HepG2 (cell line): ENCODE measurements around the gene PROC. TPM values are rescaled to one million over a fixed set of nuclear protein-coding genes. Genes with fewer than 3 reads are reported as not detected.

Source experiments
- JUNB ChIP-seq: sonication (generic); formaldehyde crosslinking; IDR thresholded peaks from 2 replicates; pipeline ENCODE4 v1.8.0; 2022; ENCODE audit warnings: missing genetic modification reagents, mild to moderate bottlenecking, borderline replicate concordance
- KMT2B ChIP-seq: IDR thresholded peaks from 2 replicates; pipeline ENCODE4 v1.6.1; 2016; ENCODE audit warnings: missing genetic modification reagents, missing compliant biosample characterization
- MTF2 ChIP-seq: sonication (generic); formaldehyde crosslinking; IDR thresholded peaks from 2 replicates; pipeline ENCODE4 v1.5.0; 2020; ENCODE audit warnings: missing genetic modification reagents, borderline replicate concordance
- PBX3 ChIP-seq: sonication (generic); formaldehyde crosslinking; IDR thresholded peaks from 2 replicates; pipeline ENCODE4 v1.8.1; 2023; ENCODE audit warnings: missing genetic modification reagents, inconsistent platforms, borderline replicate concordance
- PRDM4 ChIP-seq: sonication (generic); formaldehyde crosslinking; IDR thresholded peaks from 2 replicates; pipeline ENCODE4 v1.9.0; 2021; ENCODE audit warnings: missing genetic modification reagents, borderline replicate concordance
- RARG ChIP-seq: sonication (generic); formaldehyde crosslinking; IDR thresholded peaks from 2 replicates; pipeline ENCODE4 v1.4.0; 2020; ENCODE audit warnings: low read depth, mild to moderate bottlenecking, missing genetic modification reagents
- TFAP4 ChIP-seq: sonication (generic); IDR thresholded peaks from 2 replicates; pipeline ENCODE4 v1.6.1; 2016; ENCODE audit warnings: low read depth, borderline replicate concordance
- U2AF1 ChIP-seq: fragments of 200-400 bp; formaldehyde crosslinking; optimal IDR thresholded peaks from 2 replicates; pipeline ENCODE3; 2017; ENCODE audit warnings: mild to moderate bottlenecking, low read depth, low read length
- ZBTB44 ChIP-seq: sonication (generic); formaldehyde crosslinking; IDR thresholded peaks from 2 replicates; pipeline ENCODE4 v1.4.0; 2020; ENCODE audit warnings: missing genetic modification reagents
- ZNF142 ChIP-seq: sonication (generic); formaldehyde crosslinking; IDR thresholded peaks from 2 replicates; pipeline ENCODE4 v1.4.0; 2020; ENCODE audit warnings: missing genetic modification reagents
- ZNF468 ChIP-seq: sonication (generic); formaldehyde crosslinking; IDR thresholded peaks from 2 replicates; pipeline ENCODE4 v1.8.0; 2022; ENCODE audit warnings: mild to moderate bottlenecking, moderate library complexity, missing genetic modification reagents
- ZNF564 ChIP-seq: sonication (generic); formaldehyde crosslinking; IDR thresholded peaks from 2 replicates; pipeline ENCODE4 v1.8.1; 2023; ENCODE audit warnings: mild to moderate bottlenecking, missing genetic modification reagents
- ZNF616 ChIP-seq: sonication (generic); formaldehyde crosslinking; IDR thresholded peaks from 2 replicates; pipeline ENCODE4 v1.5.0; 2020; ENCODE audit warnings: low read depth, mild to moderate bottlenecking, missing genetic modification reagents
- ZNF839 ChIP-seq: sonication (generic); formaldehyde crosslinking; IDR thresholded peaks from 2 replicates; pipeline ENCODE4 v1.4.0; 2020; ENCODE audit warnings: missing genetic modification reagents, mild to moderate bottlenecking, borderline replicate concordance
- ZNF883 ChIP-seq: sonication (generic); formaldehyde crosslinking; IDR thresholded peaks from 2 replicates; pipeline ENCODE4 v1.5.1; 2020; ENCODE audit warnings: mild to moderate bottlenecking, missing genetic modification reagents; ENCODE audit errors: not compliant biosample characterization
- polyA plus RNA-seq, 8 experiments: library from polyadenylated mRNA; depleted of rRNA in 3 of 8; stranded (reverse) in 7 of 8; unstranded in 1 of 8; fragments of >200 nt; fragmentation: Illumina TruSeq in 4 of 8; extraction: Trizol in 4 of 8; gene quantifications; 2 replicates each; pipeline versions ENCODE4 v1.2.1 to v1.2.3, GENCODE V29; 2011 to 2016; ENCODE audit warnings: low read depth in 4 of 8, missing spikeins in 1 of 8, mixed read lengths in 1 of 8; ENCODE audit not compliant: insufficient read depth in 1 of 8
- total RNA-seq, 5 experiments: library from RNA; depleted of rRNA; stranded (reverse); fragments of >200 nt; fragmentation: Illumina TruSeq; extraction: Trizol; gene quantifications; 2 replicates each; pipeline ENCODE4 v1.2.3, GENCODE V29; 2016; ENCODE audit warnings: low read depth in 1 of 5

Gene PROC
- total and polyA plus RNA-seq, 2 of the 13 experiments (the other 11 are each of a cell fraction or from before 2014, with no cell fraction given) = 134 to 185 TPM

- TF ChIP-seq ZNF142 (CRISPR knock-in tag) (no peak; the same call in 1 of the 2 replicates), JUNB (no peak), ZNF564 (CRISPR knock-in tag) (no peak), ZNF468 (CRISPR knock-in tag) (peak; percentile 30; the same call in 1 of the 2 replicates), ZNF839 (CRISPR knock-in tag) (no peak; the same call in 1 of the 2 replicates), ZBTB44 (no peak), KMT2B (CRISPR knock-in tag) (peak; percentile 85), ZNF883 (CRISPR knock-in tag) (no peak), RARG (CRISPR knock-in tag) (no peak), MTF2 (no peak), TFAP4 (peak; percentile 60), U2AF1 (no peak), PBX3 (CRISPR knock-in tag) (no peak), ZNF616 (CRISPR knock-in tag) (0 out of 2 replicates have a peak, but pooled peaks have one; percentile 35), PRDM4 (CRISPR knock-in tag) (no peak)
Observed at GRCh38 chr2:127386764-127387654, 31.2 kb upstream of the PROC start (continued).
